Right lobe of liver (tissue), 4 donors: ENCODE results near the gene SLC5A1.
"Not testable (repeated sequence)": the region's sequence is repeated elsewhere in the genome, so short reads cannot be mapped to it uniquely, and the experiment has no call there.

Experiments
- CTCF ChIP-seq, 4 donors: fragments of 200-600 bp in 3 of 4; fragments of 450-650 bp in 1 of 4; IDR thresholded peaks; one replicate each; pipeline versions ENCODE4 v1.5.1 to v1.8.0; 2016 to 2022; ENCODE audit warnings: antibody characterized with exemption in 4 of 4, mild to moderate bottlenecking in 2 of 4
- POLR2A ChIP-seq: fragments of 450-650 bp; IDR thresholded peaks from one replicate; pipeline ENCODE4 v1.6.1; 2017; ENCODE audit warnings: antibody characterized with exemption, mild to moderate bottlenecking
- donor health status: DM: no; HTN: no; CAD: no.
- donor health status: DM: no; HTN: no; CAD: no.
- donor health status: DM: no; HTN: yes; CAD: no.

- not testable (repeated sequence) for TF ChIP-seq CTCF (IDR thresholded peaks at IDR 0.05); POLR2A
Observed at GRCh38 chr22:32134796-32135195, 91.7 kb downstream of the SLC5A1 start.
